HepG2 (cell line): ENCODE data around the gene C1orf115. TPM values are rescaled to one million over a fixed set of nuclear protein-coding genes. Genes with fewer than 3 reads are reported as not detected.

ENCODE experiments used
- ADNP ChIP-seq: sonication (generic); formaldehyde crosslinking; IDR thresholded peaks from 2 replicates; pipeline ENCODE4 v1.4.0; 2020; ENCODE audit warnings: missing genetic modification reagents
- ARID5B ChIP-seq: IDR thresholded peaks from 2 replicates; pipeline ENCODE4 v1.4.0; 2020; ENCODE audit warnings: mild to moderate bottlenecking, missing genetic modification reagents
- DDIT3 ChIP-seq: sonication (generic); formaldehyde crosslinking; IDR thresholded peaks from 2 replicates; pipeline ENCODE4 v1.4.0; 2020; ENCODE audit warnings: mild to moderate bottlenecking, missing genetic modification reagents
- FOXK1 ChIP-seq: sonication (generic); formaldehyde crosslinking; IDR thresholded peaks from 2 replicates; pipeline ENCODE4 v1.4.0; 2020; ENCODE audit warnings: low read depth, missing genetic modification reagents, borderline replicate concordance
- HOXA3 ChIP-seq: sonication (generic); formaldehyde crosslinking; IDR thresholded peaks from 2 replicates; pipeline ENCODE4 v1.5.0; 2020; ENCODE audit warnings: missing genetic modification reagents
- JUN ChIP-seq: sonication (generic); formaldehyde crosslinking; IDR thresholded peaks from 2 replicates; pipeline ENCODE4 v1.4.0; 2020; ENCODE audit warnings: mild to moderate bottlenecking, missing genetic modification reagents
- NAIF1 ChIP-seq: sonication (generic); formaldehyde crosslinking; IDR thresholded peaks from 2 replicates; pipeline ENCODE4 v1.5.0; 2020; ENCODE audit warnings: mild to moderate bottlenecking, missing genetic modification reagents, borderline replicate concordance
- NCOA5 ChIP-seq: sonication (generic); formaldehyde crosslinking; IDR thresholded peaks from 2 replicates; pipeline ENCODE4 v1.4.0; 2020; ENCODE audit warnings: missing genetic modification reagents
- RFX1 ChIP-seq: fragments of 450-650 bp; IDR thresholded peaks from 2 replicates; pipeline ENCODE4 v1.6.1; 2017
- ZBTB7A ChIP-seq: sonication (generic); formaldehyde crosslinking; IDR thresholded peaks from 2 replicates; pipeline ENCODE4 v1.8.0; 2022; ENCODE audit warnings: mild to moderate bottlenecking, missing genetic modification reagents
- ZMAT5 ChIP-seq: sonication (generic); formaldehyde crosslinking; IDR thresholded peaks from 2 replicates; pipeline ENCODE4 v1.5.0; 2020; ENCODE audit warnings: mild to moderate bottlenecking, low read depth, missing genetic modification reagents, borderline replicate concordance
- ZMYM4 ChIP-seq: sonication (generic); formaldehyde crosslinking; IDR thresholded peaks from 2 replicates; pipeline ENCODE4 v1.8.1; 2023; ENCODE audit warnings: mild to moderate bottlenecking, missing genetic modification reagents
- ZNF331 ChIP-seq: sonication (generic); formaldehyde crosslinking; IDR thresholded peaks from 2 replicates; pipeline ENCODE4 v1.4.0; 2020; ENCODE audit warnings: missing genetic modification reagents
- ZNF333 ChIP-seq: sonication (generic); formaldehyde crosslinking; IDR thresholded peaks from 2 replicates; pipeline ENCODE4 v1.4.0; 2020; ENCODE audit warnings: mild to moderate bottlenecking, missing genetic modification reagents, borderline replicate concordance
- polyA plus RNA-seq, 8 experiments: library from polyadenylated mRNA; depleted of rRNA in 3 of 8; stranded (reverse) in 7 of 8; unstranded in 1 of 8; fragments of >200 nt; fragmentation: Illumina TruSeq in 4 of 8; extraction: Trizol in 4 of 8; gene quantifications; 2 replicates each; pipeline versions ENCODE4 v1.2.1 to v1.2.3, GENCODE V29; 2011 to 2016; ENCODE audit warnings: low read depth in 4 of 8, missing spikeins in 1 of 8, mixed read lengths in 1 of 8; ENCODE audit not compliant: insufficient read depth in 1 of 8
- total RNA-seq, 5 experiments: library from RNA; depleted of rRNA; stranded (reverse); fragments of >200 nt; fragmentation: Illumina TruSeq; extraction: Trizol; gene quantifications; 2 replicates each; pipeline ENCODE4 v1.2.3, GENCODE V29; 2016; ENCODE audit warnings: low read depth in 1 of 5
- TF ChIP-seq, protein P1 (sequence below): IDR thresholded peaks from 2 replicates; pipeline ENCODE4 v1.6.1; 2016; ENCODE audit warnings: low read depth, missing genetic modification reagents, missing compliant biosample characterization
- TF ChIP-seq, protein P2 (sequence below): sonication (generic); formaldehyde crosslinking; IDR thresholded peaks from 2 replicates; pipeline ENCODE4 v1.9.0; 2022; ENCODE audit warnings: low read depth, missing genetic modification reagents

C1orf115 gene
- total and polyA plus RNA-seq, 2 of the 13 experiments (the other 11 are each of a cell fraction or from before 2014, with no cell fraction given): 25.2 to 85.9 TPM

GRCh38 chr1:220711056-220711809 is 21.1 kb downstream of the C1orf115 start (continued):
- TF ChIP-seq JUN (CRISPR knock-in tag): no peak
- TF ChIP-seq, protein P1, sequence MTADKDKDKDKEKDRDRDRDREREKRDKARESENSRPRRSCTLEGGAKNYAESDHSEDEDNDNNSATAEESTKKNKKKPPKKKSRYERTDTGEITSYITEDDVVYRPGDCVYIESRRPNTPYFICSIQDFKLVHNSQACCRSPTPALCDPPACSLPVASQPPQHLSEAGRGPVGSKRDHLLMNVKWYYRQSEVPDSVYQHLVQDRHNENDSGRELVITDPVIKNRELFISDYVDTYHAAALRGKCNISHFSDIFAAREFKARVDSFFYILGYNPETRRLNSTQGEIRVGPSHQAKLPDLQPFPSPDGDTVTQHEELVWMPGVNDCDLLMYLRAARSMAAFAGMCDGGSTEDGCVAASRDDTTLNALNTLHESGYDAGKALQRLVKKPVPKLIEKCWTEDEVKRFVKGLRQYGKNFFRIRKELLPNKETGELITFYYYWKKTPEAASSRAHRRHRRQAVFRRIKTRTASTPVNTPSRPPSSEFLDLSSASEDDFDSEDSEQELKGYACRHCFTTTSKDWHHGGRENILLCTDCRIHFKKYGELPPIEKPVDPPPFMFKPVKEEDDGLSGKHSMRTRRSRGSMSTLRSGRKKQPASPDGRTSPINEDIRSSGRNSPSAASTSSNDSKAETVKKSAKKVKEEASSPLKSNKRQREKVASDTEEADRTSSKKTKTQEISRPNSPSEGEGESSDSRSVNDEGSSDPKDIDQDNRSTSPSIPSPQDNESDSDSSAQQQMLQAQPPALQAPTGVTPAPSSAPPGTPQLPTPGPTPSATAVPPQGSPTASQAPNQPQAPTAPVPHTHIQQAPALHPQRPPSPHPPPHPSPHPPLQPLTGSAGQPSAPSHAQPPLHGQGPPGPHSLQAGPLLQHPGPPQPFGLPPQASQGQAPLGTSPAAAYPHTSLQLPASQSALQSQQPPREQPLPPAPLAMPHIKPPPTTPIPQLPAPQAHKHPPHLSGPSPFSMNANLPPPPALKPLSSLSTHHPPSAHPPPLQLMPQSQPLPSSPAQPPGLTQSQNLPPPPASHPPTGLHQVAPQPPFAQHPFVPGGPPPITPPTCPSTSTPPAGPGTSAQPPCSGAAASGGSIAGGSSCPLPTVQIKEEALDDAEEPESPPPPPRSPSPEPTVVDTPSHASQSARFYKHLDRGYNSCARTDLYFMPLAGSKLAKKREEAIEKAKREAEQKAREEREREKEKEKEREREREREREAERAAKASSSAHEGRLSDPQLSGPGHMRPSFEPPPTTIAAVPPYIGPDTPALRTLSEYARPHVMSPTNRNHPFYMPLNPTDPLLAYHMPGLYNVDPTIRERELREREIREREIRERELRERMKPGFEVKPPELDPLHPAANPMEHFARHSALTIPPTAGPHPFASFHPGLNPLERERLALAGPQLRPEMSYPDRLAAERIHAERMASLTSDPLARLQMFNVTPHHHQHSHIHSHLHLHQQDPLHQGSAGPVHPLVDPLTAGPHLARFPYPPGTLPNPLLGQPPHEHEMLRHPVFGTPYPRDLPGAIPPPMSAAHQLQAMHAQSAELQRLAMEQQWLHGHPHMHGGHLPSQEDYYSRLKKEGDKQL (CRISPR knock-in tag): no peak
- 0 out of 2 replicates have a peak, but pooled peaks have one; percentile 20 for TF ChIP-seq ADNP (CRISPR knock-in tag)
- no peak for TF ChIP-seq ZNF333 (CRISPR knock-in tag)
- no peak for TF ChIP-seq NAIF1 (CRISPR knock-in tag)
- TF ChIP-seq ZMAT5 (CRISPR knock-in tag): no peak
- TF ChIP-seq ARID5B (CRISPR knock-in tag): peak; percentile 82
- TF ChIP-seq, protein P2, sequence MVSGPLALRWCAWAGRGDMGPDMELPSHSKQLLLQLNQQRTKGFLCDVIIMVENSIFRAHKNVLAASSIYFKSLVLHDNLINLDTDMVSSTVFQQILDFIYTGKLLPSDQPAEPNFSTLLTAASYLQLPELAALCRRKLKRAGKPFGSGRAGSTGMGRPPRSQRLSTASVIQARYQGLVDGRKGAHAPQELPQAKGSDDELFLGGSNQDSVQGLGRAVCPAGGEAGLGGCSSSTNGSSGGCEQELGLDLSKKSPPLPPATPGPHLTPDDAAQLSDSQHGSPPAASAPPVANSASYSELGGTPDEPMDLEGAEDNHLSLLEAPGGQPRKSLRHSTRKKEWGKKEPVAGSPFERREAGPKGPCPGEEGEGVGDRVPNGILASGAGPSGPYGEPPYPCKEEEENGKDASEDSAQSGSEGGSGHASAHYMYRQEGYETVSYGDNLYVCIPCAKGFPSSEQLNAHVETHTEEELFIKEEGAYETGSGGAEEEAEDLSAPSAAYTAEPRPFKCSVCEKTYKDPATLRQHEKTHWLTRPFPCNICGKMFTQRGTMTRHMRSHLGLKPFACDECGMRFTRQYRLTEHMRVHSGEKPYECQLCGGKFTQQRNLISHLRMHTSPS (CRISPR knock-in tag): no peak
- TF ChIP-seq ZNF331 (CRISPR knock-in tag): peak; percentile 74
- no peak for TF ChIP-seq DDIT3
- TF ChIP-seq ZBTB7A: no peak
- TF ChIP-seq FOXK1 (CRISPR knock-in tag): no peak
- peak; percentile 40; the same call in 1 of the 2 replicates for TF ChIP-seq HOXA3 (CRISPR knock-in tag)
- no peak for TF ChIP-seq RFX1
- no peak for TF ChIP-seq NCOA5 (CRISPR knock-in tag)
- TF ChIP-seq ZMYM4: peak; percentile 46; the same call in 1 of the 2 replicates
